ENCODE data around the gene GLIPR1. TPM values are rescaled to one million over a fixed set of nuclear protein-coding genes. Genes with fewer than 3 reads are reported as not detected.

The GLIPR1 gene
- 10 to 100 TPM; 20.3 to 32.6 (median 29.1) TPM for total RNA-seq

DNA sequence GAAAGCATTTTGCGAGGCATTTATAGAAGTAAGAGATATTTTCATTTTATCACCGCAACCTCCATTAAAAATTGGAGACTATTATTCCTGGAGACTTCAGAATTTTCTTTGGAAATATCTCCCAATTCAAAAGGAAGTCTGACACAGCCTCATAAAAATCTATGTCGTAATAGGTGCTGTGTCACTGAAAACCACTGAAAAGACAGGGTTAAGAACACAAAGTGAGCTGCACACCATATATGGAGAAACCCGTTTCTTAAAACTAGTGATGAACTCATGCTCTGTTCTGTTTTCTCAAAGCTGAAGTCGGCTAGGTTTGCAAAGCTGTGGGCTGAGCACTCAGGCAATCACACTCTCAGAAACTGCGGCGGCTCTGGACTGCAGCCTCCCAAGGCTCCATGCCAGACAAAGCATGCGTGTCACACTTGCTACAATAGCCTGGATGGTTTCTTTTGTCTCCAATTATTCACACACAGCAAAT is at the start of gene GLIPR1:
TSS of gene GLIPR1 (plus strand) at position 287 of the 481 bp plus-strand sequence. CDS start at position 413, 126 bp downstream.
- ATAC-seq, result peak; percentile 92
- 6 to 8% methylated on average over 5 to 8 of the region's 8 CpGs for WGBS, 2 donors (ENCODE audit: low coverage in 1 of 2)
- Histone ChIP-seq H3K27ac (peak within 1 kb of the TSS; percentile 76 to 95 (median 82)), H3K36me3 (no peaks in the 10 kb centered on the region), H3K9me3 (no peaks in the 10 kb centered on the region), H3K4me3 (peak within 1 kb of the TSS; percentile 53 to 96), H3K4me1 (peaks cover 0 to 38% (median 3%) of the 10 kb centered on the region in 3 donors), H3K27me3 (no peaks in the 10 kb centered on the region)
- TF ChIP-seq POLR2A (IDR thresholded peaks at IDR 0.05) (peak; percentile 58 to 65), POLR2AphosphoS5 (IDR thresholded peaks at IDR 0.05) (peak; percentile 96)
- TF ChIP-seq, protein P1, sequence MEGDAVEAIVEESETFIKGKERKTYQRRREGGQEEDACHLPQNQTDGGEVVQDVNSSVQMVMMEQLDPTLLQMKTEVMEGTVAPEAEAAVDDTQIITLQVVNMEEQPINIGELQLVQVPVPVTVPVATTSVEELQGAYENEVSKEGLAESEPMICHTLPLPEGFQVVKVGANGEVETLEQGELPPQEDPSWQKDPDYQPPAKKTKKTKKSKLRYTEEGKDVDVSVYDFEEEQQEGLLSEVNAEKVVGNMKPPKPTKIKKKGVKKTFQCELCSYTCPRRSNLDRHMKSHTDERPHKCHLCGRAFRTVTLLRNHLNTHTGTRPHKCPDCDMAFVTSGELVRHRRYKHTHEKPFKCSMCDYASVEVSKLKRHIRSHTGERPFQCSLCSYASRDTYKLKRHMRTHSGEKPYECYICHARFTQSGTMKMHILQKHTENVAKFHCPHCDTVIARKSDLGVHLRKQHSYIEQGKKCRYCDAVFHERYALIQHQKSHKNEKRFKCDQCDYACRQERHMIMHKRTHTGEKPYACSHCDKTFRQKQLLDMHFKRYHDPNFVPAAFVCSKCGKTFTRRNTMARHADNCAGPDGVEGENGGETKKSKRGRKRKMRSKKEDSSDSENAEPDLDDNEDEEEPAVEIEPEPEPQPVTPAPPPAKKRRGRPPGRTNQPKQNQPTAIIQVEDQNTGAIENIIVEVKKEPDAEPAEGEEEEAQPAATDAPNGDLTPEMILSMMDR (IDR thresholded peaks at IDR 0.05), result no peak

DNA sequence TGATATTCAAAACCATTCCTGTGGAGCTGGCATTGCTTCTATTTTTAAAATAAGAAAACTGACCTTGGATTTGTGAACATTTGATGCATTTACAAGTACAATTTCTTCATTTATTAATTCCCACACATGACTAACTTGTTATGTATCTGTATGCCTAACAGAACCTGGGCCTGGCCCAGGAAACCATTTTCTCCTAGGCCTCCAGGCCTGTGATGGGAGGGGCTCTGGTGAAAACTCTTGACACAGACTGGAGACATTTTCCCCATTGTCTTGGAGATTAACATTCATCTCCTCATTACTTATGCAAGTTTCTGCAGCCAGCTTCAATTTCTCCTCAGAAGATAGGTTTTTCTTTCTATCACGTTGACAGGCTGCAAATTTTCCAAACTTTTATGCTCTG is 47.6 kb upstream of the GLIPR1 start:
- ATAC-seq, result no peak
- Histone ChIP-seq H3K4me1 (no peaks in the 10 kb centered on the region), H3K27me3 (no peaks in the 10 kb centered on the region), H3K36me3 (no peaks in the 10 kb centered on the region), H3K4me3 (no peak overlapping the region), H3K9me3 (peaks cover 0 to 29% (median 0%) of the 10 kb centered on the region in 3 donors), H3K27ac (no peak overlapping the region)
- WGBS, 2 donors (ENCODE audit: low coverage in 1 of 2), result 67 to 73% methylated on average over 1 of the region's 1 CpG
- TF ChIP-seq POLR2AphosphoS5 (IDR thresholded peaks at IDR 0.05) (no peak), EP300 (IDR thresholded peaks at IDR 0.05) (no peak), POLR2A (IDR thresholded peaks at IDR 0.05) (no peak)
- TF ChIP-seq, protein P1 (IDR thresholded peaks at IDR 0.05), result no peak

DNA sequence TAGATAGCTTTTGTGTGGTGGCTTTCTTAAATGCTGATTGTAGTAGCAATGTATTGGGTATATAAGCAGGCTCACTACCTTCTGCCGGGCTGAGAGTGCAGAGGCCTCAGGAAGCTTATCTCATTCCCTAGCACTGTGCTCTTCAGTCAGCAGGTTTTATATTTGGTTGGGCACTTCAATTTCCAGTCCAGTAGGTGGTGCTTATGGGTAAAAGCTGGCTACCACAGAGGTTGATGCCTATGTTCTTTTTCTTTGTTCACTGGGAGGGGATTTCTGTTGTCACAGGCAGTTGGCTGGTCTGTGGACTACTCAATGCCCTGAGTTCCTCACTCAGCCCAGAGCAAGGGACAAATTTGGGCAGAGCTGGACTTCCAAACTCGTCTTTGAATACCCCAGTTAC is 43.0 kb upstream of the GLIPR1 start:
- peaks cover 6% of the 10 kb centered on the region for H3K27me3 ChIP-seq
- TF ChIP-seq, protein P1 (IDR thresholded peaks at IDR 0.05), result peak in 2 of 4 experiments; percentile 8 to 9
- no peak for TF ChIP-seq EP300 (IDR thresholded peaks at IDR 0.05)
- no peaks in the 10 kb centered on the region for H3K36me3 ChIP-seq
- H3K9me3 ChIP-seq, result peaks cover 0 to 26% (median 0%) of the 10 kb centered on the region in 3 donors
- H3K27ac ChIP-seq, result no peak overlapping the region
- no peak overlapping the region for H3K4me3 ChIP-seq
- no peak for ATAC-seq
- WGBS, 2 donors (ENCODE audit: low coverage in 1 of 2), result 72% methylated on average over 2 of the region's 2 CpGs; no CpG with 5 or more reads in 1 of the 2 donors
- H3K4me1 ChIP-seq, result no peaks in the 10 kb centered on the region

DNA sequence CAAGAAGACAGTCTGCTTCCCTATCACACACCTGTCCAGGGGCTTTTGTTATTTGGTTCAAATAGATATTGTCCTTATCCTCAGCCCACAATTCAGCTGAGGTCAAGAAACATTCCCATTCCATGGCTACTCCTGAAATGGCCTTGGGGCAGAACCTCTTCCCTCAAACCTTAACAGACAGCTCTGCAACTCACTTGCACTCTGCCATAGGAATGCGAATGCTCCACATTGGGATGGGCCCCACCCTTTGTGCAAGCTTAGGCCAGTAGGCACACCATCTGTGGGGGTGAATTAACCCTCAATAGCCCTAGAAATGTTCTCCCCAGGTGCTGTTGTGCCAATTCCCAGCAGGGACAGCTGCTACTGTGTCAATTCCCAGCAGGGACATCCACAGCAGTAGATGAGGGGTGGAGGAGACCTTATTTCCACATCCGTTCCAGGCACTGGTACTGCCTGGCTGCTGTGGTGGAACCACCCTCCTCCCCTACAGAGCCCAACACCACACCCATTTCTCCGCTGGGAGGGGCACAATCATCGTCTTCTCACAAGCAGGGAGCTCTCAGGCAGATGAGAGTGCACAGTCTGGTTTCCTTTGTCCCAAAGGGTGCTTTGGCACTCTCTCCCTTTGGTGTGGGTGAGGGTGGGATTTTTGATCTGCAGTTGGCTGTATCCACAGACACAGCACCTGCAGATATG is 42.3 kb upstream of the GLIPR1 start:
- Histone ChIP-seq H3K4me1 (no peaks in the 10 kb centered on the region), H3K27ac (no peak overlapping the region), H3K4me3 (no peak overlapping the region), H3K27me3 (peaks cover 6% of the 10 kb centered on the region), H3K36me3 (no peaks in the 10 kb centered on the region), H3K9me3 (peaks cover 0 to 26% (median 0%) of the 10 kb centered on the region in 3 donors)
- no peak for ATAC-seq
- 67 to 83% methylated on average over 1 of the region's 4 CpGs for WGBS, 2 donors (ENCODE audit: low coverage in 1 of 2)
- TF ChIP-seq POLR2A (IDR thresholded peaks at IDR 0.05) (no peak), POLR2AphosphoS5 (IDR thresholded peaks at IDR 0.05) (no peak), EP300 (IDR thresholded peaks at IDR 0.05) (no peak)
- TF ChIP-seq, protein P1 (IDR thresholded peaks at IDR 0.05), result no peak

DNA sequence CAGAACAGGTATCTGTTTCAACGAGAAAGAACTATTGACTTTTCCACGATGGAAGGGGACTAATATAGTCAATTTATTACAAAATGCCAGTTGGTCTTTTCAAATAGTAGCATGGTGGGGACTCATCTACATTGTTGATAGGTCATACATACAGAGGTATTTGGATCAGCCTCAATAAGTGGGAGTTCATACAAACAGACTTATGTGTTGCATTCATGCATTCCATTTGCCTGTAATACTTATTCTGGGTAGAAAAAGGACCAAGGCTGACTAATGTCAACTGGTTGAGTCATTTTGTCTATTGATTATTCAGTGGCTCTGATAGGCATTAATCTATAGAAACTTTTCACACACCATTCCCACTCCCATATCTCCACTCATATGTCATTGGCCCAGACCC is 41.5 kb upstream of the GLIPR1 start:
- 85% methylated on average over 2 of the region's 2 CpGs for WGBS, 2 donors (ENCODE audit: low coverage in 1 of 2)
- TF ChIP-seq POLR2A (IDR thresholded peaks at IDR 0.05) (no peak), POLR2AphosphoS5 (IDR thresholded peaks at IDR 0.05) (no peak), EP300 (IDR thresholded peaks at IDR 0.05) (no peak)
- TF ChIP-seq, protein P1 (IDR thresholded peaks at IDR 0.05), result no peak
- H3K36me3 ChIP-seq, result no peaks in the 10 kb centered on the region
- H3K27me3 ChIP-seq, result peaks cover 6% of the 10 kb centered on the region
- H3K4me3 ChIP-seq, result no peak overlapping the region
- no peaks in the 10 kb centered on the region for H3K4me1 ChIP-seq
- H3K27ac ChIP-seq, result no peak overlapping the region
- peaks cover 0 to 26% (median 0%) of the 10 kb centered on the region in 3 donors for H3K9me3 ChIP-seq
- ATAC-seq, result no peak
